ACHN (cell line): ENCODE measurements around the gene CTXN3.

Source experiments
- DNase-seq: peaks from one replicate; pipeline ENCODE4 v3.0.0-alpha.2; 2015
- in situ Hi-C: cut with HindIII; loops from 2 replicates; pipeline ENCODE4 v1.10.0; 2017; ENCODE audit warnings: low sequenced_read_pairs, low pct_ligation_motif_present, low pct_unique_long_range_greater_than_20kb

Gene CTXN3

DNA sequence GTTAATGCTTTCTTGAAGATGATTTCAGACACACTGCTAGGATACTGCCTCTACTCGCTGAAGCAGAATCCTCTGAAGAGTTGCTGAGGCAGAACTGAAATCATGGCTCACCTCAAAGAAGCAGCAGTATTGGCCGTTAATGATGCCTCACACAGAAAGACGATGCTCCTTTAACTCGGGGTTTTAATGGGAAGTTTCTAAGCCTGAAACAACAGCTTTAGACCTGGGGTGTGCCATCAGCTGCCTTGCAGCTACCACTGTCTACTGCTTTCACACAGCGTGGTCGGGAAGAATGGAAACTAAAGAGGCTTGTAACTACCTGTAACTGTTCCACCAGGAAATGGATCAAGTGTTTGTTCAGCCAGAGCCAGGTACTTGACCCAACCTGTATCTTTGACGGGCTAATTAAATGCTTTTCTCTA is at the start of gene CTXN3:
Gene CTXN3, plus strand, starts transcription at position 65 of the 422 bp plus-strand sequence. CDS start 8,440 bp downstream, outside the sequence.
- in situ Hi-C loops, result no loop called here
- DNase-seq, result no peak

DNA sequence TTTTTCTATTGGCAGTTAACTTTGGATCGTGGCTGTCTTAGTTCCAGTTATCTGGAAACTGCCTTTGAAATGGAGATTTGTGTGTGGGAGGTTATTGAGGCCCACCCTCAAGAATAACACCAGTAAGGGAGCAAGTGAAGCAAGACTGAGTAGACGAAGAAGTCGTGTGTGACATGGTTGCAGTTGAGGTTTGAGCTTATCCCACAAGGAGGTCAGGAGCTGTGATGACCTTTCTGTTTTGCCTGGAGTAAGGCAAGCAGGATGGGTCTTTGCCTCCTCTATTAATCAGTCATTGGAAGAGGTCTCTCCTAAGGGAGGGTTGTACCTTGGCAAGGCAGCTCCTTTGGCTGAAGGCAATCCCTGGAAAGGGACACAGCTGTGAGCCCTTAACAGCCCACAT is 49.6 kb upstream of the CTXN3 start:
- no peak for DNase-seq
- in situ Hi-C loops, result no loop called here

DNA sequence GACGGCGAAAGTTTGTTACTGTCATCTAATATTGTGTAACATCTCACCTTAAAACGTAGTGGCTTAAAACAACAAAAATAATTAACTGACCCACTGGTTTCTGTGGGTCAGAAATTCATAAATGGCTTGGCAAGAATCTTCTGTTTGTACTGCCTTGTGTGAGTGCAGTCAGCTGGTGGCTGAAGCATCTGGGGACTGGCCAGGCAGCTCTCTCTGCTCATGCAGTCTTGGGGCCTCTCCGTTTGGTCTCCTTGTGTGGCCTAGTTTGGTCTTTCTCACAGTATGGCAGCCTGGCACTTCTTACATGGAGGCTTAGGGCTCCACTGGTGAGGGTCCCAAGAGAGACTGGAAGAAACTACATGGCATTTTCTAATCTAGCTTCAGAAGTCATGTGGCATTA is 49.0 kb upstream of the CTXN3 start:
- in situ Hi-C loops, result no loop called here

DNA sequence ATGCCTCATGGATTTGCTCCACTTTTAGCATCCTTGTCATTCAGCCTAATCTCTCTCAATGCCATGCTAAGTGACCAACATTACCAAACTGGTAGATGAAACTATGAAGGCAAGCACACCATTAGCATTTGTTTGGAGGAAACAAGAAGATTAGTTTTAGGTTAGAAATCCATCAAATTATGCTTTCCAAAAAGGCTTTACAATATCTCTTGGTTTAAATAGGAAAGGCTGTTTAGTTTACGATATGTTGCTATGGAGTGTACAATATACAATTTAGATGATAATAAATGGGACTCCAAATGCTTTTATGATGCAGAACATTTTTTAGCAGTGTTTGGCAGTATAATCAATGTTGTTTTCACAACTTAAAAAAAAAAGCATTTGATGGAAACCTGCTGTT is 47.8 kb upstream of the CTXN3 start:
- in situ Hi-C loops, result no loop called here
- no peak for DNase-seq

More for the DNA sequence above, 49.0 kb upstream of the CTXN3 start:
- no peak for DNase-seq

DNA sequence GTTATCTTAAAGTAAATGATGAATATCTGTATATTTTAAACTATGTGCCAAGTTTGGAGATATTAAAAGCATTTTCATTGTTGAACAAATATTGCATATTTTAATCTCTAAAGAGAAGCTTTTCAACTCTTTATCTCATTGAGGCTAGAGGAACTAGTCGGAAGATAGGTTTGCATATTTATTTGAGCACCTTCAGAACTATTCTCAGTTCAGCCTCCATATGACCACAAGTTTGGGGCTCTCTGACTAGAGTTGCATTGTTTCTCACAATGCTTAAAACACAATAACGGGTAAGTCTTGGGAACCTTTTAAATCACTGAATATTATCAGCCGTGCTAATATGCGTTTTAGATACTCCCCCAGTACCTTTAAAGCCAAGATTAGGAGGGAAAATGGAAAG is 47.3 kb upstream of the CTXN3 start:
- DNase-seq, result no peak
- in situ Hi-C loops, result no loop called here

DNA sequence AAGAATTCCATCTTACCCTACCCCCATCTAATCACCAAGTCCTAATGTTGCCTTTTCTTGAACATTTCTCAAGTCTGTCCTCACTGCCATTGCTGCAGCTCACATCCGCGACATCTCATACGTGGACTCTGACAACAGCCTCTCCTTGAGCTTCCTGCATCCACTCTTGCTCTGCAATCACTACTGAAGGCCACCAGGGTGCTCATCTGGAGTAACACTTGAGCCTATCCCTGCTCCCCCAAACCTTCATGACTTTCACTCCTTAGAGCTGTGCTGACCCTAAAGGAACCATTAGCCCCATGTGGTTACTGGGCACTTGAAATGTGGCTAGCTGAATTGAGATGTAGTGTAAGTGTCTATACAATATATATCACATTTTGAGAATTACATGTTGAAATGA is 46.4 kb upstream of the CTXN3 start:
- no peak for DNase-seq
- in situ Hi-C loops, result no loop called here

DNA sequence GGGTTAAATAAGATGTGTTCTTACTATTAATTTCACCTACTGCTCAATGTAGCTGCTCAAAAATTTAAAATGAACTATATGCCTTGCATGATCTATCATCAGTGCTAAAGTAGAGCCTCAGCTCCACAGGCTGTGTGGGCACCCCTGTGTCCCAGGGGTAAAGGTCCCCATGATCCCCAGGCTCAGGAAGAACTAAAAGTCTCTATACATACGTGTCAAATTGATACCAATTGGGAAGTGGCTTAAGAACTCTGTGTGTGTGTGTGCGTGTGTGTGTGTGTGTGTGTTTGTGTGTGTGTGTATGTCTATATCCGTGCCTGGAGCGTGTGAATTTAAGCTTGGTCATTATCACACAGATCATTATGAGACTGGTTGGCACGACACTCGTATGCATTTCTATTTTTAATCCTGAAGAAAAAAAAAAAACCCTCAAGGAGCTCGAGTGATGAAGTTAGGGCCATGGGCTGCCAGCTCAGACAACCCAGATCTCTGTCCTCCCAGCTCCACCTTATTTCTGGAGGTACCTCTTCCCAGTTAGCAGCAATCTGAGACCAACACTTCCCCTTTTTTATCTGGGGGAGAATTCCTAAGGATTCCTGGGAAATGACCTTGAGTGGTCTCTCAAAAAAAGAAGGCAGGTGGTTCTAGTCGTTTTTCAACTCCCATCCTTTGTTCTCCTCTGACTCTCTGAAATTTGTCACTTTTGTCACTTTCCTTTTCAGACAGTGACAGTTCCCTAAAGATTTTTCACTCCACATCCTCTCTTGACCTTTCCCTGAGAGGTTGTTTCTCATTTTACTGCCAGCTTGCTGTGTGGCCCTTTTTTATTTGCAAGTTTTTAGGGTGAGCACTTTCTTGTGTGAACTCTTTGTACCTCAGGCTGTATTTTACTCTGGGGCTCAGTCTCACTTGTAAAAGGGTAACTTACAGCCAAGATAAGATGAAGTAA is 45.7 kb upstream of the CTXN3 start:
- in situ Hi-C loops, result no loop called here

DNA sequence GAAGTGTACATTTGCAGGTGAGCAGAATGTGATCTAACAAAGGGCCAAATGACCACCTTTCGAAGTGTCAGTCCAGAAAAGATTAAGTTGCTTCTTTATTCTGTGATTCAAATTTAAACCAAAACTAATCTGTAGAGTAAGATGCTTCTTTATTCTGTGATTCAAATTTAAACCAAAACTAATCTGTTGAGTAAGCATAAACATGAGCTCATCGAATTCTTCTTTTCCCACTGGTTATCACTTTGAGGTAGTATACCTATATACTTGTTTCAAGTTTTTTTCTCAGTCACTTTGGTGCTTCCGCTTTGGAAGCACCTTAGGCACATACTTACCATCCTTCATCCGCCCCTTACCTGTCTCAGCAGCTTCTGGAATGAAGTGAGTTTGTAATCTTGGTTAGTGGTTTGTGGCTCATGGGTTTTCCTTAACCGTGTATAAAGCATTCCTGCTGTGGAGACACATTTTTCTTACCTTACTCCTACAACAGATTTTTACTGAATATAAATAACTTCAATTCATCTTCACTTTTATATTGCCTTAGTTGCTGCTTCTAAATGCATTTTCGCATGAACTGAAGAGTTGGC is 40.7 kb upstream of the CTXN3 start:
- in situ Hi-C loops, result no loop called here

More for the DNA sequence above, 45.7 kb upstream of the CTXN3 start:
- no peak for DNase-seq

DNA sequence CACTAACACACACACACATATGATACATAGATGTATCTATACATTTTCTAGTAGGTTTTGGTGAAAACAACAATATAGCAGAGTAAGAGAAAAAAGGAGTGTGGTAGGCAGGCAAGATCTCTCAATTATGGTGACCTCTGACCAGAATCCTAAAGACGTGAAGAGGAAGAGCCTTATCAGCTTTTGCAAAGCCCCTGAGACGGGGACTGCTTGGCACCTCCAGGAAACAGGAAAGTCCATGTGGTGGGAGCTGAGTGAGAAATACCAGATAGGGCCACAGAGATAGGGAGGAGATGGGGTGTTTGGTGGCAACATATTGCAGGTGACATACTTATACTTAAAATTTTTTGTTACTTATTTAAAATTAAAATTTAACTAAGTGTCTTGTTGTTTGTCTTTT is 39.9 kb upstream of the CTXN3 start:
- DNase-seq, result no peak
- in situ Hi-C loops, result no loop called here

More for the DNA sequence above, 40.7 kb upstream of the CTXN3 start:
- no peak for DNase-seq

DNA sequence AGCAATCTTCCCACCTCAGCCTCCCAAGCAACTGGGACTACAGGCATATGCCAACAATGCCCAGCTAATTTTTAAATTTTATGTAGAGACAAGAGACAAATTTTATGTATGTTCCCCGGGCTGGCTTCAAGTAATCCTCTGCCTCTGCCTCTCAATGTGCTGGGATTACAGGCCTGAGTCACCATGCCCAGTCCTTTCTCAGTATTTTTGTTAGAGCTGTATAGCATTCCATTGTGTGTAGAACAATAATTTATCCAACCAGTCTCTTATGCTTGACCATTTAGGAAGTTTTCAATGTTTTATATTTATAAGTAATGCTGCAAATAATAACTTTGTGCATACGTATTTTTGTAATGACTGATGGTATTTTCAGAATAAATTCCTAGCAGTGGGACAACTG is 38.9 kb upstream of the CTXN3 start:
- in situ Hi-C loops, result no loop called here
- no peak for DNase-seq

DNA sequence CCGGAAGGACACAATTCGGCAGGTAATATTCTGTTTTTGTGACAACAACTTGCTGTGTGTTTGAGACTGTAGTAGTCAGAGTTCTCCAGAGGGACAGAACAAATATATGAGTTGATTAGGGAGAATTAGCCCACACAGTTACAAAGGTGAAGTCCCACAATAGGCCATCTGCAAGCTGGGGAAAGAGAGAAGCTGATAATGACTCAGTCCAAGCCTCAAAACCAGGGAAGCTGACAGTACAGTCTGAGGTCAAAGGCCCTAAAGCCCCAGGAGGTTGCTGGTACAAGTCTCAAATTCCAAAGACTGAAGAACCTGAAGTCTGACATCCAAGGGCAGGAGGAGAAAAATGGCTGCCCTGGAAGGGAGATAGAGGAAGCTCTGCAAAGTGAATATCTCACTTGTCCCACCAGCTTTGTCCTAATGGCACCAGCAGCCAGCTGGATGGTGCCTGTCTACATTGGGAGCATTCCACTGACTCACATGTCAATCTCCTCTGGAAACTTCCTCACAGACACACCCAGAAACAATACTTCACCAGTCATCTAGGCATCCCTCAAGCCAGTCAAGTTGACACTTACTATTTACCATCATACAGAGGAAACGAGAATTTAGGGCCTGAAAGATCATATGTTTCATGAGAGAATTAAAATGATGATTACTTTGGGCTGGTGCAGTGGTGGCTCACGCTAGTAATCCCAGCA is 36.3 kb upstream of the CTXN3 start:
- in situ Hi-C loops, result no loop called here
- no peak for DNase-seq

DNA sequence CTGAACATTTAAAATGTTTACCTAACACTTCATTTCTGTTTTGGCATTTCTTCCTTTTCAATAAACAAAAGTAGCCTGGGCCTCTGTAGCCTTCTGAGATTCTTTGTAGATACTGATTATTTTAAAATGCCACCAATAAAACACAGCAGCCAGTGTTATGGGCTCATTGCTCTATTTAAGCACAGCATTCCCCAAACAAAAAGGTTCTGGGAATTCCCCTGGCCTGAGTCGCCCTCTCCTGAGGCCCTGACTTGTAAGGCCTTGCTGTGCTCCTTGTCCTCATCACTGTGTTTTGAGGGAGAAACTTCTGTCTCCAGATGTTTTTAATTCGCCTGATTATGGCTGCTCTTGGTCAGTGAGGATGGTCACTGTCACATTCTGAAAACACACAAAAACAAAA is 33.0 kb upstream of the CTXN3 start:
- in situ Hi-C loops, result no loop called here
- no peak for DNase-seq

DNA sequence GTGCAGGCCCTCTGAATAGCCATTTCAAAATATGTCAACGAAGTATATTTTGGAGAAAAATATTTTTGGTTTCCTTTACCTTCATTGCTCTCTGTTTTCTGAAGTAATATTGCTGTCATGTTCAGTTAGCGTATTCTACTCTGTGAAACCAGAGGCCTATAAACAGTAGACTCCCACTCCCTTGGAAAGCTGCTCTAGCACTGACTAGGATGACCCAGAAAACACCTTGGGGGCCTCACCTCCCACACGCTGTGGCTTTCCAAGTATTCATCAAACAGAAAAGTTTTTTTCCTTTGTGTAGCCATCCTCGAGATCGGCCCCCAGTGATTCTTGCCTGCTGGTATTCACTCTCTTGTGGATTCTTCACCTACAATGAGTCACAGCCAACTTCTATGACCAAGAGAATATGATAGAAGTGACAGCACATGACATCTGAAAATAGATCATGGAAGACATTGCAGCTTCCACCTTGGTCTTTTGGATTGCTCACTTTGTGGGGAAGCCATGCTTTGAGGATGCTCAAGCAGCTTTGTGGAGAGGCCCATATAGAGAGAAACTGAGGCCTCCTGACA is 28.9 kb upstream of the CTXN3 start:
- no peak for DNase-seq
- in situ Hi-C loops, result no loop called here

DNA sequence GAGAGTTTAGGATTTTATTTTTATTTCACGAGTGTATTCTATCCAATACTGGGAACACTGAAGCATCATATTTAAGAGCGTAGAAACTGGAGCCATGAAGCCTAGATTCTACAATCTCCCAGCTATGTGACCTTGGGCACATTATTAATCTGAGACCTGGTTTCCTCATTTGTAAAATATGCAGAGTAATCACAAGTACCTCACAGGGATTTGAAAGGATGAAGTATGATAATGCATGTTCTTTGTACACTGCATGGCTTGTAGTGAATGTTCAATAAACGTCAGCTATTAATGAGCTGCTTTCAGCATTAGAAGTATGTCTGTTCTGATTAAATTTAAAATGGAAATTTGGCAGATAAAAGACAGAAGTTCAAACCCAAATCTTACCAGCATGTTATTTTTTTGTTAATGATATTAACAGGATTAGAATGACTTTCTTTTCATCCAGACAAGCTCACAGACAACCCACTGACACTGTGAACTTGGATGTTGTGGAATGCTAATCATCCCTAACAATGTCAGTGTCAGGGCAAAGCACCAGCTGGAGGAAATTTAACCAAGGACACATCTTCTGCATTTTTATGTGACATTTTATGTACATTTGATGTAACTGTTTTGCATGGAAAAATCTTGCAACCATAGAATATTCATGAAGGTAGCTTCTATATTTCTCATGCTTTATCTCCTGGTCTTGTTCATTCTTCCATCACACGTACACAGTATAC is 27.1 kb upstream of the CTXN3 start:
- in situ Hi-C loops, result no loop called here
- DNase-seq, result no peak

DNA sequence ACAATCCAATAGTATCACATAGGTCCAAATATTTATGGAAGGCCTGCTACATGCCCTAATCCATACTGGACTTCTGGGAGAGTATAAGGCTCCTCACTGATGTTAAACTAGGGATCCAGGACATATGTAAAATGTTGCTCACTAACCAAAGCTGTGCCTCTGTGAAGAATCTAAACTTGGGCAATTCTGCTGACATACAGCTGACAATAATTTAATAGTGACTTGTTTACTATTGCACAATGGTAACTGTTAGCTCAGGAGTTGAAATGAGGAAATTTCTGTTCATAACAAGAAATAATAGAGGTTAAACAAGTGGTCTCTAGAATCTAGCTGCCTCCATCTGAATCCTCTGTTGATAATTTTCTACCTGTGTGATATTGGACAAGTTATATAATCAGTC is 14.9 kb upstream of the CTXN3 start:
- no peak for DNase-seq
- in situ Hi-C loops, result no loop called here

DNA sequence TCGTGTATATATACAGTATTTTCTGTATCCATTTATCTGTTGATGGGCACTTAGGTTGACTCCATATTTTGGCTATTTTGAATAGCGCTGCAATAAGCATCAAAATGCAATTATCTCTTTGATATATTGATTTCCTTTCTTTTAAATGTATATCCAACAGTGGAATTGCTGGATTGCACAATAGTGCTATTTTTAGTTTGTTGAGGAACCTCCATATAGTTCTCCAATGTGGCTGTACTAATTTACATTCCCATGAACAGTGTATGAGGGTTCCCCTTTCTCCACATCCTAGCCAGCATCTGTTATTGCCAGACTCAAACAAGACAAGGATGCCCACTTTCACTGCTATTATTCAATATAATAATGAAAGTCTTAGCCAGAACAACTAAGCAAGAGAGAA is 9.1 kb upstream of the CTXN3 start:
- DNase-seq, result no peak
- in situ Hi-C loops, result no loop called here

DNA sequence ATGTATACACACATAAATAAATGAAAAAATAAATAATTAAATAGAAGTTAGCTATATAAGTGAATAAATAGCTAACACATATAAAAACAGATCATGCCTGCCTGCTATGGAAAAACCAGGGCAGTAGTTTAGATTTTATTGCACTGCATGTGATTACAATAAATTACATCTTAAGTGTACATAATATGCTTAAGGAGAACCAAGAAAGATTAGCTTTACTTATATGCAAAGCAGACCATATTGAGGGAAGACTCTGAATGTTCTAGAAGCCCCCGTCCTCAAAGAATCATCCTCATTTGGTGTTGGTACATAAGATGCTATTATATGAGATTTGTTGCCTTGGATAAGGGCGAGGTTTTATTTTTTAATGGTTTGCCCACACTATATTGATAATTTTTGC is 5.9 kb upstream of the CTXN3 start:
- no peak for DNase-seq
- in situ Hi-C loops, result no loop called here

DNA sequence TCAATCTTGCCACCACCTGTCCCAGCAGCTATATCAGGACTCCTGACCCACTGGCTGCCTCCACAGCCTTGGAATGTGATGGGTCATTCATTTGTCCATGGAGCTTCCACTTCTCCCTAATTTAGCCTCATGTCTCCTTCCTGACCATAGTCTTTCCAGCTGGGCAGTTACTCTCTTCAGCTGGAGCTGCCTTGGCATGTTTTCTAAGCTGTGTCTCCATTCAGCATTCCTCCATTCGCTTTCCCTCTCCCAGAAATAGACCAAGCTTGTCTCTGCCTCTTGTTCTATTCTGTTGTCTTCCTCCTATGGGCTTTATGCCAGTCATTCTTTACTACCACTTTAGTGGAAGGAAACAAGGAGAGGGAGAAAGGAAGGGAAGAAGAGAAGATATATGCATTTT is 5.3 kb upstream of the CTXN3 start:
- no peak for DNase-seq
- in situ Hi-C loops, result no loop called here
